CD14-positive monocyte (primary cell): ENCODE data around the gene CRNN. TPM values are rescaled to one million over a fixed set of nuclear protein-coding genes. Genes with fewer than 3 reads are reported as not detected.

Experiments used
- DNase-seq, 3 donors: peaks; one replicate each; pipeline ENCODE4 v3.0.0-alpha.2; 2011 to 2022
- H2AFZ ChIP-seq: 2 replicates; pipeline ENCODE4 v1.6.0; 2012; ENCODE audit warnings: mild to moderate bottlenecking, low read depth, low read length, inconsistent platforms; ENCODE audit not compliant: insufficient read depth, poor library complexity, severe bottlenecking
- H3K27ac ChIP-seq, 2 donors: 1 replicate in 1 of 2; 2 replicates in 1 of 2; pipeline ENCODE4 v1.5.1; 2012 to 2013; ENCODE audit warnings: low read length in 2 of 2, control low read depth in 1 of 2, inconsistent platforms in 1 of 2, low read depth in 1 of 2, mild to moderate bottlenecking in 1 of 2
- H3K27me3 ChIP-seq, 2 donors: one replicate each; pipeline versions ENCODE4 v1.6.0 to v1.6.1; 2011 to 2013; ENCODE audit warnings: low read length in 2 of 2; ENCODE audit not compliant: control insufficient read depth in 2 of 2, insufficient read depth in 2 of 2
- H3K36me3 ChIP-seq, 2 donors: replicated peaks in 1 of 2; 1 replicate in 1 of 2; 2 replicates in 1 of 2; pipeline versions ENCODE4 v1.5.1 to v1.6.1; 2012 to 2013; ENCODE audit warnings: low read length in 2 of 2, control low read depth in 1 of 2, inconsistent platforms in 1 of 2, mild to moderate bottlenecking in 1 of 2; ENCODE audit not compliant: insufficient read depth in 2 of 2, control insufficient read depth in 1 of 2
- H3K4me1 ChIP-seq, 2 donors: 1 replicate in 1 of 2; 2 replicates in 1 of 2; pipeline versions ENCODE4 v1.5.1 to v1.6.1; 2012 to 2013; ENCODE audit warnings: low read length in 2 of 2, control low read depth in 1 of 2, inconsistent platforms in 1 of 2, mild to moderate bottlenecking in 1 of 2, moderate library complexity in 1 of 2; ENCODE audit not compliant: insufficient read depth in 2 of 2, control insufficient read depth in 1 of 2
- H3K4me2 ChIP-seq: replicated peaks from 2 replicates; pipeline ENCODE3; 2012; ENCODE audit warnings: low read length, moderate library complexity, mild to moderate bottlenecking; ENCODE audit not compliant: poor library complexity, severe bottlenecking; ENCODE audit errors: extremely low read depth
- H3K4me3 ChIP-seq, 3 experiments: fragments of 200-600 bp in 1 of 3; sonication (generic) in 1 of 3; replicated peaks in 1 of 3; 1 replicate in 2 of 3; 2 replicates in 1 of 3; pipeline ENCODE4 v1.5.1; 2011 to 2013; ENCODE audit warnings: low read length in 3 of 3, mild to moderate bottlenecking in 3 of 3, control low read depth in 2 of 3, low read depth in 2 of 3, inconsistent platforms in 1 of 3, moderate library complexity in 1 of 3
- H3K79me2 ChIP-seq: 2 replicates; pipeline ENCODE4 v1.6.0; 2012; ENCODE audit warnings: mild to moderate bottlenecking, control low read depth, inconsistent platforms, low read length, moderate library complexity; ENCODE audit not compliant: insufficient read depth
- H3K9ac ChIP-seq: 2 replicates; pipeline ENCODE4 v1.6.0; 2017; ENCODE audit warnings: low read length, mild to moderate bottlenecking; ENCODE audit not compliant: insufficient read depth, poor library complexity, severe bottlenecking
- H3K9me3 ChIP-seq, 2 donors: replicated peaks in 1 of 2; 1 replicate in 1 of 2; 2 replicates in 1 of 2; pipeline versions ENCODE4 v1.5.1 to v1.6.1; 2012 to 2013; ENCODE audit warnings: low read length in 2 of 2, control low read depth in 1 of 2; ENCODE audit not compliant: control insufficient read depth in 1 of 2, insufficient read depth in 1 of 2
- H4K20me1 ChIP-seq: 2 replicates; pipeline ENCODE4 v1.6.0; 2012; ENCODE audit warnings: mild to moderate bottlenecking, low read length, control low read depth, moderate library complexity; ENCODE audit not compliant: insufficient read depth
- H3K27ac Mint-ChIP-seq, 7 donors: one replicate each; pipeline ENCODE4 v1.8.0; 2020; ENCODE audit warnings: mild to moderate bottlenecking in 7 of 7, mixed read lengths in 7 of 7, moderate library complexity in 6 of 7, inconsistent platforms in 2 of 7
- H3K27me3 Mint-ChIP-seq, 3 donors: one replicate each; pipeline ENCODE4 v1.8.0; 2021 to 2022; ENCODE audit warnings: low read depth in 3 of 3, mild to moderate bottlenecking in 3 of 3, mixed read lengths in 3 of 3, moderate library complexity in 3 of 3, inconsistent platforms in 1 of 3
- H3K36me3 Mint-ChIP-seq, 2 donors: one replicate each; pipeline ENCODE4 v1.8.0; 2020; ENCODE audit warnings: mixed read lengths in 2 of 2, inconsistent platforms in 1 of 2, mild to moderate bottlenecking in 1 of 2
- H3K4me1 Mint-ChIP-seq: one replicate; pipeline ENCODE4 v1.8.0; 2020; ENCODE audit warnings: mild to moderate bottlenecking, mixed read lengths
- H3K4me3 Mint-ChIP-seq, 2 donors: one replicate each; pipeline ENCODE4 v1.8.0; 2020; ENCODE audit warnings: mild to moderate bottlenecking in 2 of 2, mixed read lengths in 2 of 2, moderate library complexity in 1 of 2
- H3K9me3 Mint-ChIP-seq, 7 donors: one replicate each; pipeline ENCODE4 v1.8.0; 2020 to 2022; ENCODE audit warnings: mixed read lengths in 7 of 7, mild to moderate bottlenecking in 6 of 7, moderate library complexity in 6 of 7, inconsistent platforms in 2 of 7
- CTCF ChIP-seq: fragments of 200-600 bp; IDR thresholded peaks from one replicate; pipeline ENCODE4 v1.8.0; 2022; ENCODE audit warnings: antibody characterized with exemption, mild to moderate bottlenecking
- WGBS: methylation state at CpG from one replicate; pipeline ENCODE4 v1.1.5; 2013; ENCODE audit warnings: missing lambda C conversion rate; ENCODE audit not compliant: insufficient coverage; 5-methylcytosine and 5-hydroxymethylcytosine counted together
- intact Hi-C, 2 donors: fragments of 100-400 bp; cut with micrococcal nuclease; formaldehyde crosslinking; loops; one replicate each; pipeline versions ENCODE4 v1.15.0 to v1.15.1; 2023
- polyA plus RNA-seq, 3 donors: library from polyadenylated mRNA; depleted of rRNA in 1 of 3; unstranded in 2 of 3; stranded (reverse) in 1 of 3; fragments of 300-500 nt in 2 of 3; fragments of >200 nt in 1 of 3; fragmentation: Illumina TruSeq in 2 of 3; gene quantifications; 1 replicate in 2 of 3; 2 replicates in 1 of 3; pipeline ENCODE4 v1.2.3, GENCODE V29; 2012 to 2021

CRNN gene
- polyA plus RNA-seq, 3 donors: not detected

- WGBS: no CpG with 5 or more reads among the region's 2 CpGs
- Histone ChIP-seq H3K27ac (no peak overlapping the region), H3K27me3 (peaks cover 0 to 2% of the 10 kb centered on the region in 2 donors), H3K9me3 (no peaks in the 10 kb centered on the region), H3K4me1 (peaks cover 0 to 3% of the 10 kb centered on the region in 2 donors), H3K4me2 (no peak overlapping the region), H3K79me2 (no peaks in the 10 kb centered on the region), H3K36me3 (no peaks in the 10 kb centered on the region), H3K4me3 (no peak overlapping the region), H2AFZ (no peak overlapping the region), H4K20me1 (no peaks in the 10 kb centered on the region), H3K9ac (no peak overlapping the region)
- peaks cover 2% of the 10 kb centered on the region for H3K4me1 Mint-ChIP-seq
- H3K36me3 Mint-ChIP-seq: no peaks in the 10 kb centered on the region
- no peak for TF ChIP-seq CTCF
- DNase-seq: no peak
- H3K27me3 Mint-ChIP-seq: peaks cover 0 to 16% (median 6%) of the 10 kb centered on the region in 3 donors
- H3K27ac Mint-ChIP-seq: no peak overlapping the region
- H3K9me3 Mint-ChIP-seq: peaks cover 0 to 5% (median 0%) of the 10 kb centered on the region in 7 donors
- intact Hi-C loops: no loop called here
- H3K4me3 Mint-ChIP-seq: no peak overlapping the region
These were observed 22.8 kb upstream of the CRNN start for GRCh38 chr1:152436593-152437496.

- no peak overlapping the region for H3K4me2 ChIP-seq
- H3K27ac ChIP-seq: no peak overlapping the region
- no peak overlapping the region for H3K4me3 Mint-ChIP-seq
- no peaks in the 10 kb centered on the region for H3K4me1 ChIP-seq
- H3K9me3 ChIP-seq: peaks cover 18 to 21% of the 10 kb centered on the region in 2 donors
- H3K9me3 Mint-ChIP-seq: peaks cover 5 to 27% (median 18%) of the 10 kb centered on the region in 7 donors
- peaks cover 3 to 6% (median 3%) of the 10 kb centered on the region in 3 donors for H3K27me3 Mint-ChIP-seq
- no peaks in the 10 kb centered on the region for H3K27me3 ChIP-seq
- DNase-seq: no peak
- H4K20me1 ChIP-seq: no peaks in the 10 kb centered on the region
- intact Hi-C loops: no loop called here
- no peaks in the 10 kb centered on the region for H3K36me3 ChIP-seq
- no peaks in the 10 kb centered on the region for H3K36me3 Mint-ChIP-seq
- no peaks in the 10 kb centered on the region for H3K4me1 Mint-ChIP-seq
- no peak overlapping the region for H3K9ac ChIP-seq
- WGBS: 74% methylated on average over 2 of the region's 3 CpGs
- no peak overlapping the region for H2AFZ ChIP-seq
- H3K4me3 ChIP-seq: no peak overlapping the region
- no peak overlapping the region for H3K27ac Mint-ChIP-seq
- TF ChIP-seq CTCF: no peak
- H3K79me2 ChIP-seq: no peaks in the 10 kb centered on the region
These were observed 13.4 kb upstream of the CRNN start for GRCh38 chr1:152427458-152427857.
